Endometrium (tissue), 2 donors: ENCODE results near the gene METTL23.

Experiments
- FAIRE-seq: peaks from 2 replicates; lab custom pipeline; 2012; peaks lifted over from hg19 to GRCh38; lab: Jason Lieb, UNC
- donor health status: control.
- donor health status: control.

METTL23 gene

GRCh38 chr17:76726776-76727718, at the start of gene METTL23:
Gene METTL23, plus strand, starts transcription at chr17:76726839. Its CDS starts 2,872 bp downstream, at chr17:76729711.
- FAIRE-seq: no peak

- FAIRE-seq: no peak
Observed at GRCh38 chr17:76677406-76677805, 49.2 kb upstream of the METTL23 start.

- no peak for FAIRE-seq
Observed at GRCh38 chr17:76678330-76678729, 48.3 kb upstream of the METTL23 start.

GRCh38 chr17:76679239-76679638, 47.4 kb upstream of the METTL23 start:
- FAIRE-seq: no peak

GRCh38 chr17:76681222-76682137, 45.2 kb upstream of the METTL23 start:
- FAIRE-seq: no peak

- FAIRE-seq: no peak
Observed at GRCh38 chr17:76682296-76682695, 44.3 kb upstream of the METTL23 start.

- FAIRE-seq: no peak
Observed at GRCh38 chr17:76683011-76683755, 43.5 kb upstream of the METTL23 start.

- no peak for FAIRE-seq
Observed at GRCh38 chr17:76683921-76684745, 42.5 kb upstream of the METTL23 start.

- FAIRE-seq: no peak
Observed at GRCh38 chr17:76684756-76685155, 41.9 kb upstream of the METTL23 start.

- FAIRE-seq: no peak
Observed at GRCh38 chr17:76685366-76685765, 41.3 kb upstream of the METTL23 start.

GRCh38 chr17:76685846-76686245, 40.8 kb upstream of the METTL23 start:
- no peak for FAIRE-seq

- no peak for FAIRE-seq
Observed at GRCh38 chr17:76686538-76687297, 39.9 kb upstream of the METTL23 start.

GRCh38 chr17:76687298-76688164, 39.1 kb upstream of the METTL23 start:
- no peak for FAIRE-seq

- FAIRE-seq: no peak
Observed at GRCh38 chr17:76688165-76688622, 38.4 kb upstream of the METTL23 start.

GRCh38 chr17:76689859-76690258, 36.8 kb upstream of the METTL23 start:
- FAIRE-seq: no peak

- FAIRE-seq: no peak
Observed at GRCh38 chr17:76690596-76691280, 35.9 kb upstream of the METTL23 start.

GRCh38 chr17:76691379-76692191, 35.1 kb upstream of the METTL23 start:
- FAIRE-seq: no peak
